ENCODE measurements around the gene TCEANC.

Gene TCEANC

GRCh38 chrX:13693341-13693961 is 40.5 kb downstream of the TCEANC start:
- no peak for DNase-seq (ENCODE audit: extremely low read depth, low read depth)
- TF ChIP-seq, protein P1, sequence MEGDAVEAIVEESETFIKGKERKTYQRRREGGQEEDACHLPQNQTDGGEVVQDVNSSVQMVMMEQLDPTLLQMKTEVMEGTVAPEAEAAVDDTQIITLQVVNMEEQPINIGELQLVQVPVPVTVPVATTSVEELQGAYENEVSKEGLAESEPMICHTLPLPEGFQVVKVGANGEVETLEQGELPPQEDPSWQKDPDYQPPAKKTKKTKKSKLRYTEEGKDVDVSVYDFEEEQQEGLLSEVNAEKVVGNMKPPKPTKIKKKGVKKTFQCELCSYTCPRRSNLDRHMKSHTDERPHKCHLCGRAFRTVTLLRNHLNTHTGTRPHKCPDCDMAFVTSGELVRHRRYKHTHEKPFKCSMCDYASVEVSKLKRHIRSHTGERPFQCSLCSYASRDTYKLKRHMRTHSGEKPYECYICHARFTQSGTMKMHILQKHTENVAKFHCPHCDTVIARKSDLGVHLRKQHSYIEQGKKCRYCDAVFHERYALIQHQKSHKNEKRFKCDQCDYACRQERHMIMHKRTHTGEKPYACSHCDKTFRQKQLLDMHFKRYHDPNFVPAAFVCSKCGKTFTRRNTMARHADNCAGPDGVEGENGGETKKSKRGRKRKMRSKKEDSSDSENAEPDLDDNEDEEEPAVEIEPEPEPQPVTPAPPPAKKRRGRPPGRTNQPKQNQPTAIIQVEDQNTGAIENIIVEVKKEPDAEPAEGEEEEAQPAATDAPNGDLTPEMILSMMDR (IDR thresholded peaks at IDR 0.05; ENCODE audit: low read depth, low read length): no peak

GRCh38 chrX:13694359-13694758 is 41.4 kb downstream of the TCEANC start:
- DNase-seq (ENCODE audit: extremely low read depth, low read depth): no peak
- TF ChIP-seq, protein P1 (IDR thresholded peaks at IDR 0.05; ENCODE audit: low read depth, low read length): no peak

DNA sequence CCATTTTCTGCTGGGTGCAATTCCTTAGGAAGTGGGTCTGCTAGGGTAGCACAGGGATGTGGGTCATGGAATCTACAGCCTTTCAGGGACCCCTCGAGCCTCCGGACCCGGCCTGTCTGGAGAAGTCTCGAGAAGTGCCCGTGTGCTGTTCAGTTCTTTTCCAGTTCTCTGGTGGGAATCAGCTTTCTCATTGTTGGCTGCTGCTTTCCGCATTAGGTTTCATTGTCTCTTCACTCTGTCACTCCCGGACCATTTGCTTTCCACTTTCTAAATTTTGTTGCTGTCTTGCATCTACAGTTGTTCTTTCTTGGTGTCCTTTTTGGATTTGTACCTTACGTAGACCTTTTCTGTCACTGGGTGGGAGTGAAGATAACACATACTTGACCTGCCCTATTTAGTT is 42.0 kb downstream of the TCEANC start:
- TF ChIP-seq, protein P1 (IDR thresholded peaks at IDR 0.05; ENCODE audit: low read depth, low read length): no peak
- DNase-seq (ENCODE audit: extremely low read depth, low read depth): no peak

- TF ChIP-seq, protein P1 (IDR thresholded peaks at IDR 0.05; ENCODE audit: low read depth, low read length): no peak
- DNase-seq (ENCODE audit: extremely low read depth, low read depth): no peak
Measured at GRCh38 chrX:13695601-13696115, 42.7 kb downstream of the TCEANC start.

- TF ChIP-seq, protein P1 (IDR thresholded peaks at IDR 0.05; ENCODE audit: low read depth, low read length): no peak
- DNase-seq (ENCODE audit: extremely low read depth, low read depth): no peak
Measured at GRCh38 chrX:13697455-13697854, 44.5 kb downstream of the TCEANC start.

DNA sequence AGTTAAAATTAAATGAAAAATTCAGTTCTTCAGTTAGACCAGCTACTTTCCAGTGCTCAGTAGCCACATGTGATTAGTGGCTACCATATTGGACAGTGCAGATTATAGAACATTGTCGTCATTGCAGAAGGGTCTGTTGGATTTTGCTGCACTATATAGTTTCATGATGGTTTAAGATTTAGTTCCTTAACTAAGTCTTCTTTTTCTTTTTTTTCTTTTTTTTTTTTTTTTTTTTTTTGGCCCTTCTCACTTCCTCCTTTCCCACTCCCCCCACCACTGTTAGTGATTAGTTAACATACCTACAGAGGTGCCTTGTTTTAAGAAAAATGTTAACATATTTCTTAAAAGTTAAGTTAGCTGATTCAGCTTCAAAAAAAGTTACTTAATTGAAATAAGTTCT is 45.0 kb downstream of the TCEANC start:
- TF ChIP-seq, protein P1 (IDR thresholded peaks at IDR 0.05; ENCODE audit: low read depth, low read length): no peak
- no peak for DNase-seq (ENCODE audit: extremely low read depth, low read depth)

DNA sequence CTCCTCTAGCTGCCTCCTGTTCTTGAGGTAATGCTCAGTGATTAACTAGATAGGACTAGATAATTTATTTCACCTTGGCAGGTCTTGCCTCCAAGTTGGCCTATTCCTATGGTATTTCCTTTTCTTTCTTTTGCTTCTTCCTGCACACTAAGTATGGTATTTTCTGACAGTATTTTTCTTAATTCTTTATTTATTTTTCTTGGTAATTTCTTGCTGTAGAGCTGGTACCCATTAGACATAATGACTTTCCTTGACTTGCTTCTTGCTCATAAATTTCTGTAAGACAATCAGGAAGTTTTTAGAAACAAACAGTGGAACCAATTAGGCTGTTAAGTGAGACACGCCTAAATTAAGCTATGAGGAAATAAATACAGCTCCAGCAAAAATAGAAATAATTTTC is 45.5 kb downstream of the TCEANC start:
- TF ChIP-seq, protein P1 (IDR thresholded peaks at IDR 0.05; ENCODE audit: low read depth, low read length): no peak
- DNase-seq (ENCODE audit: extremely low read depth, low read depth): no peak
